Dermis microvascular lymphatic vessel endothelial cell (primary cell): ENCODE measurements around the gene EML4. TPM values are rescaled to one million over a fixed set of nuclear protein-coding genes. Genes with fewer than 3 reads are reported as not detected.
A peak's percentile ranks its signal among the peaks of the same experiment; 100 is the strongest.
"Not testable (repeated sequence)": the region's sequence is repeated elsewhere in the genome, so short reads cannot be mapped to it uniquely, and the experiment has no call there.

Source experiments
- DNase-seq, 2 donors: peaks; one replicate each; pipeline versions ENCODE4 v3.0.0 to v3.0.0-alpha.2; 2010; ENCODE audit warnings: low read depth in 2 of 2
- total RNA-seq: library from RNA; depleted of rRNA; stranded (reverse); fragments of >200 nt; gene quantifications from 2 replicates; pipeline ENCODE4 v1.2.1, GENCODE V29; 2014

The EML4 gene
- total RNA-seq: 14.2 and 18.1 TPM in 2 replicates

- DNase-seq: peak; percentile 78 to 87
Observed at GRCh38 chr2:42169100-42169873, at the start of gene EML4. EML4 (plus strand) TSS chr2:42169353; CDS start chr2:42169612, 259 bp downstream.

- no peak for DNase-seq
Observed at GRCh38 chr2:42123426-42123825, 45.7 kb upstream of the EML4 start.

- no peak for DNase-seq
Observed at GRCh38 chr2:42124011-42124785, 45.0 kb upstream of the EML4 start.

DNA sequence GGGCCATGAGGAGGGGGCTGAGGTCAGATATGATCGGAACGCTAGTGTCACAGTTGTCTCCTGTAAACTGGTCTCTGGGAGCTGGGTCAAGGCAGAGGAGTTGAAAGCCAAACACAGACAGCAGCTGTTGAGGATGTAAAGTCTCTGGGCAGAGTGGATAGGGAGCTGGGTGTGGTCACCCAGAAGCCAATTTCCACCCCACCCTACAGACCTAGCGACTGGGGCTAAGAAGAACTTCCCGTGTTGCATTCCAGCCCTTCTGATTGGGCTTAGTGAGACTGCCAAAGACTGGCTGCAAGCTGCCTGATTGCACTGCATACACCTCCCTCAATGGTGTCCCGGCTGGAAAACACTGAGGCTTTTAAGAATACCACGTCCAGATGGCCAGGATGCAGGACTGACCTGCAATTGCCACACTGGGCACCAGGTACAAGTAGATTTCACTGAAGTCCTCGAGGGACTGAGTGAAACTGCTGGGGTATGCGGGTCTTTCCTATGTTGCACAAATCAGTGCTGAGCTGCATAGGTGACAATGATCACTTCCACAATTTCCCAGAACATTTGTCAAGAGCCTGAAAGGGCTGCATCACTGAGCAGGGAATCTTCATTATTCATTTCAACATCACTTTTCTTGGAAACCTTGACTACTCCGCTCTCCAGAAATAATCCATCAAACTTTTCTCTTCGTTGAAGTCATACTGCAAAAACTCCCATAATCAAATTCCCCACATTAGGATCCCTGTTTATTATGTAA, 43.1 kb upstream of the EML4 start:
- no peak for DNase-seq

DNA sequence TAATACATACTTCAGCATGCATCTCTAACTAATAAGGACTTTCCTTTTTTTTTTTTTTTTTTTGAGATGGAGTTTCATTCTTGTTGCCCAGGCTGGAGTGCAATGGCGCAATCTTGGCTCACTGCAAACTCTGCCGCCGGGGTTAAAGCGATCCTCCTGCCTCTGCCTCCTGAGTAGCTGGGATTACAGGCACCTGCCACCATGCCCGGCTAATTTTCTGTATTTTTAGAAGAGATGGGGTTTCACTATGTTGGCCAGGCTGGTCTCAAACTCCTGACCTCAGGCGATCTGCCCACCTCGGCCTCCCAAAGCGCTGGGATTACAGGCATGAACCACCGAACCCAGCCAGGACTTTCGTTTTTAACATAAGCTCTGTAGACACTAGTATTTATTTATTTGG, 42.3 kb upstream of the EML4 start:
- not testable (repeated sequence) for DNase-seq

- DNase-seq: no peak
Observed at GRCh38 chr2:42127425-42128424, 41.4 kb upstream of the EML4 start.

DNA sequence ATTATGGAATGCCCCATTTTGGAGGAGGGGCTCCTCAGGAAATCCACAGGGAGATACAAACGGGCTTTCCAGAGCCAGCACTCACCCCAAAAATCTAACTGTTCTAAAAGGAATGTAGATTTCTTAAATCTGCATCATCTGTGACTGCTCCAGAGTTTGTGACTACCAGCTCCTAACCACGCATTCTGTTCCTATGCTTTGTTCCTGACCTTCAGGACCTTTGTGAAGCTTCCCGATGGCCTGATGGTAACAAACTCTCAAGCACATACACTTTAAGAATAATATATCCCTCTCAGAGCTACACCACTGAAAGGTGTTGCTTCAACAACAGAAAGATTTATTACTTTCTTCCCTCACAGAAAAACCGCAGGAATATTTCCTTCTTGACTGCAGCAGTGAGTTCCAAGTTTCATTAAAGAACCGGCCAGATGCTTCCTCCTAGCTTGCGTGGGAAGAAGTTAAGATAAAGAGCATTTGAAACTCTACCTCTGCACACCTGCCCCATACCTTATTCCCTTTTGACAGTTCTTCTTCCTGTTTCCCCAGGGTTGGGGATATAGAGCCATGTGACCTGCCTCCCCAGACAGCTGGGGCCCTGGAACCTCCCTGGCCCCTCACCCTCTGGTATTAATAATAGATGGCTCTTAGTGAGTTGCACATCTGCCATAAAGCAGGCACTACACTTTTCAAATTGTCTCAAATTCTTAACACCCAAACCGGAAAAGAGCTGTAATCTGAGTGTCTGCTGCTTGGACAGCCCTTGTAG, 40.2 kb upstream of the EML4 start:
- peak in 1 of 2 donors; percentile 38 for DNase-seq

GRCh38 chr2:42129487-42129852, 39.7 kb upstream of the EML4 start:
- no peak for DNase-seq

DNA sequence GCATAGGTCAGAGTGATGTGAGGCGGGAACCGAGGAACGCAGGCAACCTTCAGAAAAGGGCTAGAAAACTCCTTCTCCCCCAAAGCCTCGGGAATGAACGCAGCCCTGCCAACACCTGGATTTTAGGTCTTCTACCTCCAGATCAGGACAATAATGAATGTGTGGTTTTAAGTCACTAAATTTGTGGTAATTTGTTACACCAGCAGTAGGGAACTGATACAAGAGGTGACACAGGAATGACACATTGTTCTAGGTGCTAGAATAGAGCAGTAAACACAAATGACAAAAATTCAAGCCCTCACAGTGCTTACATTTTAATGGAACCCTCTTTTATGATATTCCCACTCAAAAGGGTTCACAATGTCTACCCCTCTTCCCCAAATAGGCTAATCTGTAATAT, 39.2 kb upstream of the EML4 start:
- no peak for DNase-seq

- not testable (repeated sequence) for DNase-seq
Observed at GRCh38 chr2:42130858-42131257, 38.3 kb upstream of the EML4 start.

GRCh38 chr2:42132191-42132965, 36.8 kb upstream of the EML4 start:
- no peak for DNase-seq

DNA sequence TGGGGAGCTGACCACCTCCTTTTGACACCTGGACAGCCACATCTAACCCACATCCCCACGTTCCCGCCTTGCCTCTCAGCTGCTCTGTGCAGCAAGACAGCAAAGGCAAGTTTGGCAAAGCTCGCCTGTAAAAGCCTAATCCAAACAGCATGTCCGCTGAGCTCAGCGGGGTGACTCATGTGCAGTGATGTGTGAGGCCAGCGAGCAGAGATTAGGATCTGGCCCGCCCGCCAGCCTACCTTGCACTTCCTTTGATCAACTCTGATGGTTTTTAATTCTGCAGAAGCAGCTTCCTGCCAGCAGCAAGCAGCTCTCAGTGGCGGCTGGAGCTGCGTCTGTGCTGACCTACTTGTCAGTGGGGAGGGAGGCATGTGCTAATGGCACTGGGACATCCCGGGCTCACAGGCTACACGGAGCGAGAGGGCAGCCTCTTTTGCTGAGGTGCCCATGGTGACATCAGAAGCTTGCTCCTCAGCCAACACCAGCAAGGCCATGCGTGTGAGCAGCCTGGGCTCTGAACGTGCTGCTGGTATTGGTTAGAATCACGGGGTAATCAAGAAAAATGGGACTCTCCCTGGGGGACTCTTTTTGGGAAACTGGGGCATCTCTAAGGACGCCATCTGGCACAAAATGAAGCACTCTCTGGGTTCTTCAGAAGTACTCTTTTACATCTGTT, 36.0 kb upstream of the EML4 start:
- peak; percentile 71 to 93 for DNase-seq

DNA sequence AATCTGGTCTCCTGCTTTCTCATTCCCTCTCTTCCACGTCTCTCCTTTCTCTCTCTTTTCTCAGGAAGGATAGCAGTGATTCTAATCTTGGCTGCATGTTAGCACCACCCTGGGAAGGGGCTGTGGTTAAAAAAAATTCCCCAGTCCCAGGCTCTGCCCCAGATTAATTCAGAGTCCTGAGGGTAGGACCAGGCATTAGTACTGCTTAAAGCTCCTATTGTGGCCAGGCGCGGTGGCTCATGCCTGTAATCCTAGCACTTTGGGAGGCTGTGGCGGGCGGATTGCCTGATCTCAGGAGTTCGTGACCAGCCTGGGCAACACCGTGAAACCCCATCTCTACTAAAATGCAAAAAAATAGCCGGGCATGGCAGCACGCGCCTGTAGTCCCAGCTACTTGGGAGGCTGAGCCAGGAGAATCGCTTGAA, 35.4 kb upstream of the EML4 start:
- no peak for DNase-seq

- not testable (repeated sequence) for DNase-seq
Observed at GRCh38 chr2:42134401-42134932, 34.7 kb upstream of the EML4 start.

DNA sequence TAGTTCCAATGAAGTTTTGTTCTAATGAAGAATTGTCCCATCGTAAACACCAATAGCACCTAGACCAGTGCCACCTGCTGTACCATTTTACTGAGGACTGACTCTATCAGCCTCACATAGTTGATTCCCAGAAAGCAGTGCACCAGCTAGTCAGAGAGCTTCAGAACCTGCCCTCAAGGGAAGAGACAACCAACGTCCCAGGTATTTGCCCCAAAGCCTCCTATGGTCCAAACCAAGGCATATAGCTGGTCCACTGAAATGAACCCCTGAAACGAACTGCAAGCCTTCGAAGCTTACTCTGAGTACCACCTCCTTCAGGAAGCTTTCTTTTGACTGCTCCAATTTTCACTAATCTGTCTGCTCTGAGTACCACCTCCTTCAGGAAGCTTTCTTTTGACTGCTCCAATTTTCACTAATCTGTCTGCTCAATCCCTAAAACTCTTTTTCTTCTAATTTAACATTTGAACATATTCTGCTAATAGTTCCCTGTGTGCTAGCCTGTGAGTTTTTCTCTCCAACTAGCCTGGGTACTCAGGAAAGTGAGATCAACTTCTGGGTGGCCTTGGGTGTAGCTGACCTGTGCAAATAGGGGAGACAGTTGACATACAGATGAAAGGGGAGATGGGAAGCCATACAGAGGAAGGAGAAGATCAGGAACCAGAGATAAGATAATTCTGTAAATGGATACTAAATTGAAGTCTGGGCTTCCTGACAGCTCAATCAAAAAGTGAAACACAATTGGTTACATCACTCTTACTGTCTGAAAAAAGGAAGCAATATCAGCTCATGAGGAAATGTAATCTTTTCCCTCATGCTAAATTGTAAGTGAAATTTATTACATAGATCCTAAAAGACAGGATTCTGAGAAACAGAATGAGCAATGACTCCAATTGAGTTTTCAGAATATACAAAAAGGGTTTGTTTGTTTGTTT, 33.5 kb upstream of the EML4 start:
- DNase-seq: peak in 1 of 2 donors; percentile 6

- no peak for DNase-seq
Observed at GRCh38 chr2:42136782-42137124, 32.4 kb upstream of the EML4 start.

DNA sequence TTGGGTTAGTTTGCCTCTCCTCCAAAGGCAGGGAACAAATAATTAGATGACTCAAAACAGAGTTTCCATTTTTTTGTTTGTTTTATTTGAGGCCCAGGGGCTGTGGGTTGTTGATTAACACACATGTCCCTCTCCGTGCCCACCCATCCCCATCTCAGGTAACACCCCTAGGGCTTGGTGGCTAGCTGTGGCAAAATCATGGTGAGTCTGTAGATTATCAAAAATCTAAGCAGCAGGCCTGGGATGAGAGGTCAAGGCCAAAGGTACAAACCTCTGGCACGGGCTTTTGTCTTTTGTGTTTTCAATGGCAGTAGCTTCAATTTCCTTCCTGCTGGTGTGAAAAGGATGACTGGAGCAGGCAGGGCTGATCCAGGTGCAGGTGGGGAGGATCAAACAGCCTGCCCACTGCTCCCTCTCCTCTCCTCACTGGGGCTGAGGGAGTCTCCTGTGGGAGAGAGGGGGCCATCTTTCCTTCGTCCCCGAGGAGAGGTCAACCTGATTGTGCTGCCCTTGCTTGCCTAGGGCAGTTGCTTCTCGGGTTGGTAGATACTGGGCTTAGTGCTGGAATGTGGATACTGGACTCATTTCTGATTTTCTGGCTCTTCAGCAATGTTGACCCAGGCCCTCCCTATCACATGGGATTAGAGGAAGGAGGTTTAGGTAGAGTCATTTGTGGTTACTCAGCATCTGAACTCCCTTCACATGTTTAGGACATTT, 31.9 kb upstream of the EML4 start:
- DNase-seq: peak; percentile 22 to 24
